ENCODE data around the gene HYAL2. TPM values are rescaled to one million over a fixed set of nuclear protein-coding genes. Genes with fewer than 3 reads are reported as not detected.

HYAL2 gene
- total RNA-seq, 2 experiments from 2014 or later = 7.7 to 19.7 TPM

DNA sequence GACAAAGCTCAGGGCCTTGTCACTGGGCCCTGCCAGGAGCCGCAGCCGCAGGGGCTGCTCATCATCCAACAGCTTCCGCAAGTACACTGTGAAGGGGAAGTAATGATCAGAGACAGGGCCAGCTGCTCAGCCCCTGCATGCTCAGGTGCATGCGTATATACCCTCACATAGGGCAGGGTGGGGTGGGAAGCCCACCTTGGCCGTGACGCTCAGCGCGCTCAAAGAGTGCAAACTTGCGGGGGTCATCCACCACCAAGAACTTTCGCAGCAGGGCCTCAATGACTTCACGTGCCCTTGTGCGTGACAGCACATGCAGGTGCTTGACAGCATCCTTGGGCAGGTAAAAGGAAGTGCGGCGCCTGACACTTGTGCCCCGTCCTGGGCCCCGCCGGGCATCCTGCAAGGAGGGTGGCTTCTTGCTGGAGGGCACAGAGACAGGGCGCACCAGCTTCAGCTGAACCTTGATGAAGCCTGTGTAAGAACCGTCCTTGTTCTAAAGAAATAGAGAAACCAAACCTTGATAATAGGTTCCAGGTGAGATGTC is 8.9 kb upstream of the HYAL2 start:
- ChIA-PET POLR2A (no interaction called here), CTCF (ENCODE audit: unreplicated experiment) (interaction anchor here (0.7 kb wide), 1 partner anchor 104 kb away, joined by 3 read pairs; no protein-coding TSS in a partner anchor)
- no peak overlapping the region for H3K4me3 ChIP-seq (ENCODE audit: low read depth, low read length, poor library complexity, severe bottlenecking)
- H3K27ac ChIP-seq (ENCODE audit: low read depth, low read length, poor library complexity, severe bottlenecking) = no peak overlapping the region
- no peak for DNase-seq (ENCODE audit: low spot score)
- no peaks in the 10 kb centered on the region for H3K9me2 ChIP-seq (ENCODE audit: insufficient read depth, low read length)
- no TSS peak for BruUV-seq (replicated peaks)
- H3K36me3 ChIP-seq (ENCODE audit: insufficient read depth, low read length) = peaks cover 66% of the 10 kb centered on the region
- H3K4me1 ChIP-seq (ENCODE audit: insufficient read depth, low read length, poor library complexity, severe bottlenecking) = peaks cover 42% of the 10 kb centered on the region
- H3K9me3 ChIP-seq (ENCODE audit: low read length) = no peaks in the 10 kb centered on the region
- no peak overlapping the region for H3K4me2 ChIP-seq (ENCODE audit: low read length)
- H2AFZ ChIP-seq (ENCODE audit: low read length) = no peak overlapping the region
- peaks cover 51% of the 10 kb centered on the region for H3K79me2 ChIP-seq (ENCODE audit: insufficient read depth, low read depth, low read length)
- H4K20me1 ChIP-seq (ENCODE audit: insufficient read depth, low read length) = peaks cover 5% of the 10 kb centered on the region
- intact Hi-C loops (cut with micrococcal nuclease; ENCODE audit: unreplicated experiment) = no loop called here
- TF ChIP-seq CTCF (conservative IDR thresholded peaks at IDR 0.05; ENCODE audit: low read length) = no peak
- TF ChIP-seq EZH2phosphoT487 (IDR thresholded peaks at IDR 0.05; ENCODE audit: borderline replicate concordance, low read depth, low read length) = no peak

- no peak overlapping the region for H3K4me2 ChIP-seq (ENCODE audit: low read length)
- intact Hi-C loops (cut with micrococcal nuclease; ENCODE audit: unreplicated experiment) = no loop called here
- BruUV-seq (replicated peaks) = no TSS peak
- TF ChIP-seq CTCF (conservative IDR thresholded peaks at IDR 0.05; ENCODE audit: low read length) = no peak
- no peak for TF ChIP-seq EZH2phosphoT487 (IDR thresholded peaks at IDR 0.05; ENCODE audit: borderline replicate concordance, low read depth, low read length)
- no peaks in the 10 kb centered on the region for H3K9me3 ChIP-seq (ENCODE audit: low read length)
- no peaks in the 10 kb centered on the region for H3K9me2 ChIP-seq (ENCODE audit: insufficient read depth, low read length)
- peaks cover 5% of the 10 kb centered on the region; the same call in 1 of the 2 replicates for H4K20me1 ChIP-seq (ENCODE audit: insufficient read depth, low read length)
- peaks cover 34% of the 10 kb centered on the region for H3K4me1 ChIP-seq (ENCODE audit: insufficient read depth, low read length, poor library complexity, severe bottlenecking)
- DNase-seq (ENCODE audit: low spot score) = no peak
- H3K4me3 ChIP-seq (ENCODE audit: low read depth, low read length, poor library complexity, severe bottlenecking) = no peak overlapping the region
- H3K79me2 ChIP-seq (ENCODE audit: insufficient read depth, low read depth, low read length) = peaks cover 40% of the 10 kb centered on the region
- peaks cover 65% of the 10 kb centered on the region for H3K36me3 ChIP-seq (ENCODE audit: insufficient read depth, low read length)
- ChIA-PET POLR2A (no interaction called here), CTCF (ENCODE audit: unreplicated experiment) (no interaction called here)
- H3K27ac ChIP-seq (ENCODE audit: low read depth, low read length, poor library complexity, severe bottlenecking) = no peak overlapping the region
- no peak overlapping the region for H2AFZ ChIP-seq (ENCODE audit: low read length)
These were observed 7.8 kb upstream of the HYAL2 start for GRCh38 chr3:50330330-50330729.
